HFFc6 (cell line): ENCODE measurements around the gene GOLGA3. TPM values are rescaled to one million over a fixed set of nuclear protein-coding genes. Genes with fewer than 3 reads are reported as not detected.
"Not testable (repeated sequence)": the region's sequence is repeated elsewhere in the genome, so short reads cannot be mapped to it uniquely, and the experiment has no call there.

ENCODE experiments used
- DNase-seq: peaks from one replicate; pipeline ENCODE4 v3.0.0-alpha.2; 2018
- H3K27ac Mint-ChIP-seq: 2 replicates; pipeline ENCODE4 v1.8.0; 2020; ENCODE audit warnings: mild to moderate bottlenecking, mixed read lengths
- H3K27me3 Mint-ChIP-seq: 2 replicates; pipeline ENCODE4 v1.8.0; 2021; ENCODE audit warnings: mild to moderate bottlenecking, moderate library complexity, mixed read lengths; ENCODE audit not compliant: insufficient read depth
- H3K36me3 Mint-ChIP-seq: 2 replicates; pipeline ENCODE4 v1.8.0; 2021; ENCODE audit warnings: low read depth, mixed read lengths
- H3K4me1 Mint-ChIP-seq: 2 replicates; pipeline ENCODE4 v1.8.0; 2020; ENCODE audit warnings: low read depth, mixed read lengths
- H3K4me3 Mint-ChIP-seq: 2 replicates; pipeline ENCODE4 v1.8.0; 2020; ENCODE audit warnings: mild to moderate bottlenecking, moderate library complexity, mixed read lengths
- H3K9me3 Mint-ChIP-seq: 2 replicates; pipeline ENCODE4 v1.8.0; 2020; ENCODE audit warnings: mild to moderate bottlenecking, mixed read lengths
- CTCF ChIP-seq: fragments of 200-600 bp; sonication (generic); IDR thresholded peaks from 2 replicates; pipeline ENCODE4 v1.5.0; 2021; ENCODE audit warnings: antibody characterized with exemption, mild to moderate bottlenecking
- total RNA-seq, 6 experiments: library from RNA; stranded (reverse); fragmentation: NEBNext Ultra II Directional; extraction: Animal tissue kit (Norgen Biotek cat#: 25700); gene quantifications; 2 replicates in 1 of 6; 3 replicates in 5 of 6; pipeline ENCODE4 v1.2.3, GENCODE V29; 2021

Gene GOLGA3
- total RNA-seq, 6 experiments from 2014 or later = 108 to 121 (median 115) TPM

DNA sequence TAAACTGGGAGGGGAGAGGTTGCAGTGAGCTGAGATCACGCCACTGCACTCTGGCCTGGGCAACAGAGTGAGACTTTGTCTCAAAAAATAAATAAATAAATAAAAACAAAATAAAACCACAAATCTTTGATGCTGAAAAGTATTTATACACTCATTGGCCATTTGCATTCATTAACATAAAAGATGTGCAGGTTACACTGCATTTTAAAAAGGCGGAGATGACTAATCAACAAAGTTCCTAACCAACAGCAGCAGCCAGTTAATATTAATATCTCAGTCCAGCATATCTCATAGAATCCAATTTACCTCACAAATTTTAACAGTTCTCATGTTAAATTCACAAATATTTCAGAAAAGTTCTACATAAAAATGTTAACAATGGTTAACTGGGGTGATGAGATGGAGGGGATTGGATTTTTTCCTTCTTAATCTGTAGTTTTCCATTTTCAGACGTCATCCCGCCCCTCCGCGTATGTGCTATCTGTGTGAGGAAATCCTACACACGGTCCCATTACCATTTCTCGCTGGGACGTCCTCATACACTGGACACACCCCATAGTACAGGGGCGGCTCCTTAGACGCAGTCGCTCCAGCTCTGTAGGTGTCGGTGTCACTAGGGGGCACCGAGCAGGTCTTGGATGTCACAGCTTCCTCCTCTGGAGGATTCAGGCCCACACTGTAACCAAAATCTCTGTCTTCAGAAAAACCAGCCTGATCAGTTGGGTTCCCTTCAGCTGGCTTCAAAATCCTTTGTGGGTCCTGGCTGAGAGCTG is 74.3 kb downstream of the GOLGA3 start:
- Mint-ChIP-seq H3K9me3 (no peaks in the 10 kb centered on the region), H3K4me3 (no peak overlapping the region), H3K27ac (no peak overlapping the region), H3K36me3 (peaks cover 15% of the 10 kb centered on the region), H3K4me1 (0 out of 2 replicates have a peak, but pooled peaks cover 5% of the 10 kb centered on the region), H3K27me3 (no peaks in the 10 kb centered on the region)
- DNase-seq = no peak
- TF ChIP-seq CTCF = no peak

GRCh38 chr12:132753670-132754069 is 75.0 kb downstream of the GOLGA3 start:
- not testable (repeated sequence) for H3K4me1 Mint-ChIP-seq, H3K9me3 Mint-ChIP-seq, DNase-seq, H3K27ac Mint-ChIP-seq, H3K27me3 Mint-ChIP-seq, H3K4me3 Mint-ChIP-seq
- peaks cover 15% of the 10 kb centered on the region for H3K36me3 Mint-ChIP-seq

DNA sequence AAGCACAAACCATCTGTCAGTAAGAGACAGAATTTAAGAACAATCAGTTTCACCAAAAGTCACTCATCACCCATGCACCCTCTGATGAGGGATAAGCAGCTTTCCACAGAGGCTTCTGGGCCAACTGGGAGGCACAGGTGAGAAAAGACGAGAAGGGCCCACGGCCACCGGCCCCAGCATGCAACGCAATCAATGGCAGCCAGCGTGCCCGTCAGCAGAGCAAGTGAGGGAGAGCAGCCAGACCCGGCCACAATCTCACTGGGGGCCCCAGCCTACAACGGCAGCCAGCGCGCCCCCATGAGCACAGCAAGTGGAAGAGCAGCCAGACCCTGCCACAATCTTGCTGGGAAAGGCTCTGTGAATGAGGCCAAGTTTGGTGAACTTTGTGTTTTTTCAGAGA is 80.3 kb downstream of the GOLGA3 start:
- peaks cover 27% of the 10 kb centered on the region for H3K36me3 Mint-ChIP-seq
- no peak for TF ChIP-seq CTCF
- no peaks in the 10 kb centered on the region for H3K9me3 Mint-ChIP-seq
- H3K4me3 Mint-ChIP-seq = no peak overlapping the region
- H3K27ac Mint-ChIP-seq = no peak overlapping the region
- no peak for DNase-seq
- no peaks in the 10 kb centered on the region for H3K27me3 Mint-ChIP-seq
- H3K4me1 Mint-ChIP-seq = no peaks in the 10 kb centered on the region

GRCh38 chr12:132747896-132748295 is 80.8 kb downstream of the GOLGA3 start:
- no peaks in the 10 kb centered on the region for H3K27me3 Mint-ChIP-seq
- H3K4me3 Mint-ChIP-seq = no peak overlapping the region
- TF ChIP-seq CTCF = no peak
- no peak for DNase-seq
- no peaks in the 10 kb centered on the region for H3K9me3 Mint-ChIP-seq
- H3K4me1 Mint-ChIP-seq = no peaks in the 10 kb centered on the region
- peaks cover 31% of the 10 kb centered on the region for H3K36me3 Mint-ChIP-seq
- H3K27ac Mint-ChIP-seq = no peak overlapping the region

- H3K4me3 Mint-ChIP-seq = no peak overlapping the region
These were observed 81.3 kb downstream of the GOLGA3 start for GRCh38 chr12:132747395-132747794.

More at GRCh38 chr12:132747395-132747794, 81.3 kb downstream of the GOLGA3 start:
- DNase-seq = no peak
- no peak overlapping the region for H3K27ac Mint-ChIP-seq
- H3K36me3 Mint-ChIP-seq = peaks cover 33% of the 10 kb centered on the region
- no peaks in the 10 kb centered on the region for H3K4me1 Mint-ChIP-seq
- TF ChIP-seq CTCF = no peak
- H3K9me3 Mint-ChIP-seq = no peaks in the 10 kb centered on the region
- H3K27me3 Mint-ChIP-seq = no peaks in the 10 kb centered on the region
